RKO (cell line): ENCODE data around the gene EBLN1.
A peak's percentile ranks its signal among the peaks of the same experiment; 100 is the strongest.

ENCODE experiments used
- DNase-seq: peaks from one replicate; pipeline ENCODE4 v3.0.0-alpha.2; 2016; ENCODE audit warnings: low spot score

Gene EBLN1

GRCh38 chr10:22217842-22218241 is at the start of gene EBLN1:
Gene EBLN1 (minus strand): TSS chr10:22218015. CDS start chr10:22209983, 8,032 bp downstream.
- DNase-seq: no peak

- no peak for DNase-seq
Measured at GRCh38 chr10:22265839-22266537, 48.2 kb upstream of the EBLN1 start.

GRCh38 chr10:22263106-22263505 is 45.3 kb upstream of the EBLN1 start:
- no peak for DNase-seq

GRCh38 chr10:22259280-22259679 is 41.5 kb upstream of the EBLN1 start:
- DNase-seq: peak; percentile 12

DNA sequence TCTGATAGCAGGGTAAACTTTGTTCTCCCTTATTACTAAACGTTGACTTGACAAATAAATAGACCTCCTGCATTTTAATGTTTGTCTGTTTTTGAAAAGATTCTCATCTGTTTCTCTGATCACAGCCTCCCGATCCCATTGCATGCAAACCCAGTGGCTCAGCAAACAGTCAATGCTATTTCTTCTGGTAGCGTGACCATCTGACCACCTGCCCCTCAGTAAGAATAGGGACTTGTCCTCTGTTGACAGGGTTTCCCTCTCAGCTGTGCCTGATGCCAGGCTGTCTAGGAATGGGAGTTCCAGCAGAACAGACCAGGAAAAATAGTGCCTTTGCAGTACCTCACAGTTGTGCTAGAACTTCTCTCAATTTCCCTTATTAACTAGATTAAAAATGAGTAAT is 40.7 kb upstream of the EBLN1 start:
- no peak for DNase-seq

- no peak for DNase-seq
Measured at GRCh38 chr10:22253580-22253882, 35.7 kb upstream of the EBLN1 start.

- DNase-seq: no peak
Measured at GRCh38 chr10:22252801-22253579, 35.2 kb upstream of the EBLN1 start.

DNA sequence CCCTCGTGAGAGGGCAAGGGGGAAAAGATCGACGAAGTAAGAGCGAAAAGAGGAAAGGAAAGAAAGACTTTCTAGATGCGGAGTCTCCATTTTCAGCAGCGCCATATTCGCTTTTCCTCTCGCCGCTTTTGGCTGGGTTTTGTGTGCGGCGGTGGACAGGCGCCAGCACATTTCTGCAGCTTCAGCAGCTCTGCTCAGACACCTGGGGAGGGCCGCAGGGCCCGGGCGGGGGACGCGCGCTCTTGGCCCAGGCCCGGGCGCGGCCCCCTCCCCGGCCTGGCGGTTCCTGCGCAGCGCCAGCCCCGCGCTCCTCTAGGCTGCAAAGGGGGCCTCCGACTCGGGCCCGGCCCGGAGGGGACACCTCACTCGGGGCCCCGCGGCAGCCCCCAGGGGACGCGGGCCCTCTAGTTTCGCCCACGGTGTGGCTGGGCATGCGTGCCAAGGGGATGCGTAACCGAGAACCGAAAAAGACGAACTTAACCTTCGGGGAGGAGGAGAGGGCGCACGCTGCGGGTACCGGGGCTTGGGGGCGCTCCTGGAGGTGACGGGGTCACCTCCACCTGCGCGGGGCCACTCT is 34.5 kb upstream of the EBLN1 start:
- DNase-seq: no peak

DNA sequence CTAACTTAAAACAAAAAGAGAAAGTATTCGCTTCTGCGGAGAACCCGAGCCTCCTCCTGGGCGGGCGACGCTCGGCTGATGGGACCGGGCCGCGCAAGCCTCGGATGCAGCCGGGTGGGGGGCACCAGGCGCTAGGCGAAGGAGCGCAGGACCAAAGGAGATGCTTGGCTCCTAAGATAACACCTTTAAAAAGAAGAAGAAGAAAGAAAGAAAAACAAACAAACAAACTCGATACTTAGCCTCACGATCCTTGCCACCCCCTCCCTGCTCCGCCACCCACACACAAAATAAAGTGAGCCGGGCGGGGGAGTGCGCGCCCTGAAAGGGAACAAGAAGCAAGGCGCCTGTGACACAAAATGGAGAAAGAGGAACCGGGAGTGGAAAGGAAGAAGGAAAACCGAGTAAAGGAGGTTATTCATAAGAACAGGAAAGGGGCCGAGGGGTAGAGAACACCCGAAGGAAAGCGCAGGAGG is 34.0 kb upstream of the EBLN1 start:
- DNase-seq: no peak

DNA sequence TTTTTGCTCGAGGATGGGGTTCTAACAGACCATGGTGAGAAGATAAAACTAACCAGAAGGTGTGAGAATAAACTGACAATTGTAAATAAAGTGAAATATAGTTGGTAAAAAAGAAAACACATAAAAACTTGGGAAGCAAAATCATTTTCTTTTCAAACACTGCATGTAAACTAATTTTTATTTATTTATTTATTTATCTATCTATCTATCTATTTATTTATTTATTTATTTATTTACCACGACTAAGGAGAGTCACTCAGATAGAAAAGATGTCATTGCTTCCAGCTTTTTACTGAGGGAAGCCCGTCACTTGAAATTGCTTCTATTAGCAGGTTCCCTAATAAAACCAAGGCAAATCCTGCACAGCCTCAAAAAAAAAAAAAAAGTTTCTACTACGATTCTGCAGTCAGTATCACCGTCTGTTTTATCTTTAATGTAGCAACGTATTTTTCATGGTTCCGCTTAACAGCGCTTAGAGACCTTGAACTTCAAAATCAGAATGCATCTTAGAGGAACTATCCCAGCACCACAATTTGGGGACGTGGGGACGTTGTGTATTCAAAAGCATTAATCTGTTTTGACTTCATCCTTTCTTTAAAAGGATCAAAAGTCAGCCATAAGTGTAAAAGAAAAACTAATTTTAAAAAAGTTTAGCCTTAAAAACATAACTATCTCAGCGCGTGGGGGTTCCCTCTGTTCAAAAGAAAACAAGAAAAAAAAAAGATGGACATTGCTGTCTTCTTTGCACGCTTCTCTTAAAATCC is 33.3 kb upstream of the EBLN1 start:
- DNase-seq: no peak

DNA sequence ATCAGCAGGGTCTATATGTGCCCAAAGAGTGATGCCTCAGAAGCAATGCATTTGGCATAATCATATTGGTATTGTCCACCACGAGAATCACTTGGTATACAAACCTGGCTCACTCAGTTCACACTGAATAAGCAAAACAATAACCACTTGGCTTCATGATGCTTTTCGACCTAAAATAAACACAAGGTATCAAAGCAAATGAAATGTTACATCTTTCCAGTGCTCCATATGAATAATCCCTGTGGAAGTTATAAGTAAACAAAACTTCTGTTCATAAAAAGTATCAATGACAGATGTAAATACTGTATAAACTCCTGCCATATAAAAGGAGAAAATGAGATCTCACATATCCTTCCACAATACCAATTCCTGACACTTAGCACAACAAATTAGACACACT is 29.8 kb upstream of the EBLN1 start:
- no peak for DNase-seq

- DNase-seq: peak; percentile 95
Measured at GRCh38 chr10:22246680-22247391, 29.0 kb upstream of the EBLN1 start.

DNA sequence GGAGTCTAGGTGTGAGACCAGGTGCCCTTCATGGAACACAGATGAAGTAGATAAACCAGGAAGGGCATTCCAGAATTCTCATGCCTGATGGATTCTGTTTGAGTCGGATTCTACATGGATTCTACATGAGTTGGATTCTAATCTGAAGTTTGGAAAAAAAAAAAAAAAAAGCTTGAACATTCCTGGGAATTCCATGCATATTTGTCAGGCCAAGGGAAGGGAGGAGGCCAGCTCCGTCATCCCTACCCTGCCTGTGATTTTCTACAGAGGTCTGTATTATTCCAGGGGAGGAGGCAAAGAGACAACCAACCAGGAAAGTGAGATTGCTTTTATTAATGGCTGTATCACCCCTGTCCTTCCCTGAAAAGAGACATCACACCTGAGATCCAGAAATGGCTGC is 27.8 kb upstream of the EBLN1 start:
- no peak for DNase-seq

DNA sequence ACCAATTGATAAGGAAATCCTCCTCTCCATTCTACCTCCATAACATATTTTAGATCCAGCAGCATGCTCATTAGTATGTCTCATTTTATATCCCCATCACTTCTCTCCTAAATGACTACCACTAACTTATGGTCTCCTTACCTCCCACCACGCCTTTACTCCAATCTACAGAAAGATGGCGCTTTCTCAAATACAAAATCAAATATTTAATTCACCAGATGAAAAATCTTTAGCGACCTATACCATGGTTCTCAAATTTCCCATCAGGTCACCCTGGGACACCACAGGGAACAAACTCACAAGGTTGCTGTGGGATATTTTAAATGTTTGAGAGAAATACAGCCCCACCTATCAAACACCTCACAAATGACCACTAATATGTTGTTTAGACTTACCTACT is 27.0 kb upstream of the EBLN1 start:
- DNase-seq: no peak

DNA sequence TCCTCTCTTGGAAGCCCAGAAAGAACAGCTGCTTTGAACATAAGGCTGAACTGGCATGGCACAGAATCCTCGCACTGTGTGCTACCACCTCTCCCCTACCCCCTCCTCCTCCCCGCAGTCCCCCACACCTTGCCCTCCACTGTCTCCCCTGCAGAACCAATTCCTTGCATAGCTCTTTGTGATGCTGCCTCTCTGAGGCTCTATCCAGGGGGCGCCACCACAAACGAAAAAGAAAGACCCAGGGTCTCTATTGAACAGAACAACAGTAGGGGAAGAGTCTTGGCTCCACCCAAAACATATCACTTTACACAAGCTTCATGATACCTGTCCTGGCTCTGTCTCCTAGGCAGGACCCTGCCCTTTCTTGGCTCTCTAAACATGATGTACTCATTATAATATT is 26.2 kb upstream of the EBLN1 start:
- DNase-seq: no peak

- DNase-seq: no peak
Measured at GRCh38 chr10:22243321-22243720, 25.5 kb upstream of the EBLN1 start.

DNA sequence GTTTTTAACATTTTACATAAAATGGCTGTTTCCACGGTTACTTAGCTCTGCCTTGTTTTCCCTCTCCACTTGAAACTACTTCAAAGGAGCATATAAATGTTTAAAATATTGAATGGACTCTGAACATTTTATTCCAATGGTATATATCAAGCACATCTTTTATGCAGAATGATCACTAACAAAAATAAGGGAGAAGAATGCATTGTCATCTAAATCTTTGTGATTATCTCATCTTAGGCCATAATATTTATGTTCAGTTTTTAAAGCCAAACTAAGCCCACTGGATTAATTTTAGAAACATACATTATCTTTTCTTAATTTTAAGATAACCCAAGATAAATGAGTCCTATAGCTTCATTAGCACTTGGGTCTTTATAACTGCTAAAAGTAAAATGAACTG is 13.4 kb upstream of the EBLN1 start:
- no peak for DNase-seq

GRCh38 chr10:22230158-22230833 is 12.5 kb upstream of the EBLN1 start:
- DNase-seq: peak; percentile 68

DNA sequence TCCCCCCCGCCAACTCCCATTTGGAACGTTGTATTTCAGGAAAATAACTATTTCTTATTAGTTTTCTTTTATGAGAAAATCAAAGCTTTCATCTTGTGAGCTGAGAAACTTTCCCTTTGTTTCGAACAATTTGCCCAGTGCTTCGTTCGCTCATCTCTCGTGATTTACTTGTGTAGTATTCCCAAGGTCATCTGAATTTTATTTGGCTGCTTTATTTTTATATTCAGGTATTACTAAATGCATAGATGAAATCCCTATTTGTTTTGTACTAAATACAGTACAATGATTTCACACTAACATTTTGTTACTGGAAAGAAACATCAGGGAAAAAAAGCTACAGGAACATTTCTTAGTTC is 12.0 kb upstream of the EBLN1 start:
- peak; percentile 19 for DNase-seq

GRCh38 chr10:22228943-22229801 is 11.4 kb upstream of the EBLN1 start:
- DNase-seq: peak; percentile 87
